Measurements from ENCODE around the gene STAU1.
"Not testable (repeated sequence)": the region's sequence is repeated elsewhere in the genome, so short reads cannot be mapped to it uniquely, and the experiment has no call there.

The STAU1 gene

DNA sequence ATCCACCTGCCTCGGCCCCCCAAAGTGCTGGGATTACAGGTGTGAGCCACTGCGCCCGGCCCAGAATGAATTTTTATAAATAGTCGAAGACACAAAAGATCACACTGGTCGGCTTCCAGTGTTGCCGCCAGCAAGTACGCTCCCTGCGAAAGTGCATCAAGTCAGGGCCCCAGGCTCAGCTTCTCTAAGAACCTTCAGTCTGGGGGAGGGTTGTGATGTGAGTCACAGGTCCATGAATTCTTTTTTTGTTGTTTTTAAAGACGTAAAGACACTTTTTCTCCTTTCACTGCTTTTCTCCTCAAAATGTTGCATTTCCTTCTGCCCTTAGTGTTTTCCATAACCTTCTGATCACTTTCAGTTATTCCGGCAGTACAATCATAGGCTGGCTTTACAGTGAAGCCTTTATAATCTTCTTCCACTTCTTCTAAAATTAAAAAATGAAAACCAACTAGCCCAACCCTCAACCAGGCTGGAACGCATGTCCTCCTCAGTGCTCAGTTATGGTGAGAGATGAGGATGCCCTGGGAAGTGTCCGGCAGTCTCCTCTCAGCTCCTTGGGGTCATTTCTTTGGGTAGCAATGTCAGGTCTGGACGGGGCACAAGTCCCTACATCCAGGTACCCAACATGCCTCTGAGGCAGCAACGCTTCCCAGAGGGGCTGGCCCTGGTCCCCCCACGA, 75.4 kb downstream of the STAU1 start:
- no peak for DNase-seq

DNA sequence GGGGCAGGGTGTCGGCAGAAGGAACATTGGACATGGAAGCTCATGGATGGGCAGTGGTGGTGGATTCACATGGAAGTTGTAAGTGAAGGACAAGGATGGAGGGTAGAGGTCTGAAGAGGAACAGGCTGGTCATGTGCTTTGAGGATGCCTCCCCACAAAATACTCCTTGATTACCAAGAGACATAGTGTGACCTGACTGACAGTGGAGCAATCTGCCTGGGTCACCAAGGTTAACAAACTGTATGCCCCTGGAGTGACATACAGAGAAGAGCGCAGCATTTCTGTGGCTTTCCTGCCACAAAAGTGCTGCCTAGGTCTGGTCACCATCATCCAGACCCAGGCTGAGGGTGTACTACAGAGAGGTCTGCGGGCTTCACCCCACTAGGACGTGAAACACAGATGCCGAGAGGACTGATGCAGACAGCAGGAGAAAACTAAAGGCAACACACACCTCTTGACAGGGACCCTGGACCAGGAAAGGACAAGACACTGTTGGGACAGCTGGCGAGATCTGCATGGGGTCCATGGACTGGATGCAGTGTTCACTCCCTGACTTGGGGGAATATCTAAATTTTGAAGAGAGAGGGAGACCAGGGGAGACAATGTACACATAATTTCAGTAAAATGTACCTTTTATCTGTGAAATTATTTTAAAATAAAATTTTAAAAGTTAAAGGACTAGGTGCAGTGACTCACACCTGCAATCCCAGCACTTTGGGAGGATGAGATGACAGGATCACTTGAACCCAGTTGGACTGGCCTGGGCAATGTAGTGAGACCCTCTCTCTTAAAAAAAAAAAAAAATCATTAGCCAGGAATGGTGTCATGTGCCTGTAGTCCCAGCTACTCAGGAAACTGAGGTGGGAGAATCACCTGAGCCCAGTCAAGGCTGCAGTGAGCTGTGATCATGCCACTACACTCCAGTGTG, 77.1 kb downstream of the STAU1 start:
- DNase-seq: no peak

DNA sequence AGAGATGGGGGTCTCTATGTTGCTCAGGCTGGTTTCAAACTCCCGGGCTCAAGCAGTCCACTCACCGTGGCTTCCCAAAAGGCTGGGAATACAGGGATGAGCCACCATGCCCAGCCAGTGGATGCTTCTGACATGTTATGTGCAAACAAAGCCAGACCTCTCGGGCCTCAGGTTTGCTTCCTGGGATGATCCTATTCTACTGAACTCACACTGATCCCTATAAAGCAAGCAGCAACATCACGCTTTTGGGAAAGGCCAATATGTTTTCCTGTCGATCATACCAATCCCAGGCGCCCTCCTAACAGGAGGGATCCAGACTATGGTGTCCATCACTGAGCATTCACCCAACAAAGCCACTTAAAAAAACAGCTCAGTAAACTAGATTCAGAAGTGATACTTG, 81.8 kb downstream of the STAU1 start:
- DNase-seq: no peak

DNA sequence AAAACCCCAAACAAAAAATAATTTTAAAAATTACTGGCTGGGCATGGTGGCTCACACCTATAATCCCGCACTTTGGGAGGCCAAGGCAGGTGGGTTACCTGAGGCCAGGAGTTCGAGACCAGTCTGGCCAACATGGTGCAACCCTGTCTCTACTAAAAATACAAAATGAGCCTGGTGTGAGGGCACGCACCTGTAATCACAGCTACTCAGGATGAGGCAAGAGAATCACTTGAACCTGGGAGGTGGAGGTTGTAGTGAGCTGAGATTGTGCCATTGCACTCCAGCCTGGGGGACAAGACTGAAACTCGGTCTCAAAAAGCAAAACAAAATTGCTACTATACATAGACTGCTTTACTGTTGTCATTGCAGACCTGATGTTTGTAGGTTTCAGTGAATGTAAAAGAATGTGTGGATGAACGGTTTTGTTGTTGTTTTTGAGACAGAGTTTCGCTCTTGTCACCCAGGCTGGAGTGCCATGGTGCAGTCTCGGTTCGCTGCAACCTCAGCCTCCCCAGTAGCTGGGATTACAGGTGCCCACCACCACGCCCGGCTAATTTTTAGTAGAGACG, 83.1 kb downstream of the STAU1 start:
- not testable (repeated sequence) for DNase-seq

DNA sequence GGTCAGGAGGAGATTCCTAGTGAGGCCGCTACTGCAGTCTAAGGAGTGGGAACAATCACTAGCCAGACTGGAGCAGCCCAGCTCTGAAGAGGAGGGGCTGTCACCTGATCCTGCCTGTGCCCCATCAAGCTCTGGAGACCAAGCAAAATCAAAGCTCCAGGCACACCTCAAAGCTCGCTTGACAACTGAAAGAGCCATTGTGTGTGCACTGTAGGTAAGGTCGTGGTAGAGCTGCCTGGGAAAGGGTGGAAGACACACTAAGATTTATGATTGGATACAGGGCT, 83.8 kb downstream of the STAU1 start:
- DNase-seq: peak; percentile 58

DNA sequence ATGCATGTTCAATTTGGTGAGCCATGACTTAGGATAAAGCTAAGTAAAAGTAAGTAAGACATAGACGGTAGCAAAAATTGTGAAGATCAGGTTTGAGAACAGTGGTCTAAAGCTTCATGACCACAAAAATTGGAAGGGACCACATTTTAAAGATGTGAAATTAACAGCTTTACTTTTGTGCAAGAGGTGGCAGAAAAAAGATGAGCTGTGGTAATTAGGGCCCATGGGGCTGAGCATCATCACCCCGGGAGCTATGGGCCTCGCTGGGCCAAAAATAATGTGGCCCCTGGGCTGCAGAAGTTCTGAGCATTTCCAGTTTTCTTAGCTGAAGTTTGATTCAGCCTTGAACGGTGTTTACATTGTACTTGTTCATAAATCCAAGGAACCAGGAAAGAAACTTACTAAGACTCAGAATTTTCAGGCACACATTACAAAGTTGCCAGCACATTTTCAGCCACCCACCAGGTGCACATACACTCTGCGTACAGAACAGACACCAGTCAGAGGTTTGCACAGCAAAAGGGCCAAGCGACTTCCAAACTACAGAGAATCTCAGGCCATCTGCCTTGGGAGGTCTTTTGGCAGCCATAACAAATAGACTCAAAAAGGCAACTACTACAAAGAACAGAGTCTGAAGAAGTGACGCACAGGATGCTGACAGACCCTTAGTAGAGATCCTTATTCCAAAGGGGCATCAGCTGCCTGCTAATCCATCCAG, 84.3 kb downstream of the STAU1 start:
- DNase-seq: no peak

DNA sequence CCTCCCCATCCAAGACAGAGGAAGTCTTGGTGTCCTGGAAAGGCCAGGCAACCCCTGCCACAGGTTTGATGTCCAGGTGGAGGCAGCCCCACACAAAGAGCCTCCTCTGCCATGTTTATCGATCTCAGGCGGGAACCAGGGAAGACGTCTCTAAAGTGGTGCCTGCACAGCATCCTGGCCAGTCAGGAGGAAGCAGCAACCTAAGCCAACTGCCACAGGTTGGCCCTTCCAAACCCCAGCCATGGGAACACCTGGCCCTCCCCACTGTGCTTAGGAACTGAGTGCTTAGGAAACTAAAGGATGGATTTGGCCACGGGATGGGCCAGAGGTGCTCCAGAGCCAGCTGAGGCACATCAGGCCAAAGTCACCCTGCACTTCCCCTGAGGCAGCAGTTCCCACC, 85.1 kb downstream of the STAU1 start:
- DNase-seq: no peak

DNA sequence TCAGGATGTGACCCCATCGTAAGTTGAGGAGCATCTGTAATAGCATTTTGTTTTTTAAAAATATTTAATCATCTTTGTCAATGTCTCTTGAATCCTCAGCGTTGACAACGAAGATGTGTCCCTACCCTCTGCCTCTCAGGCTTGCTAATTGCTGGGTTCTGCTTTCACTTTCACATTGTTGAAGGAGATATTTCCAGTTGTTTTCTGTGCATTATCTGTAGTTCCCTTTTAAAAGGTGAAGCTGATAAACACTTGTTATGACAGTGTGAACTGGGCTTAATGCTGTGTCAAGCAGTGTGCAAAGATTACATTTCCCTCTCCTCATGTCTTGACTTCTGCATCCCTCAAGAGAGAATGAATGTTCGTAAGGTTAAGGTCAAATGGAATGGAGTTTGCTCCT, 87.2 kb downstream of the STAU1 start:
- DNase-seq: no peak

DNA sequence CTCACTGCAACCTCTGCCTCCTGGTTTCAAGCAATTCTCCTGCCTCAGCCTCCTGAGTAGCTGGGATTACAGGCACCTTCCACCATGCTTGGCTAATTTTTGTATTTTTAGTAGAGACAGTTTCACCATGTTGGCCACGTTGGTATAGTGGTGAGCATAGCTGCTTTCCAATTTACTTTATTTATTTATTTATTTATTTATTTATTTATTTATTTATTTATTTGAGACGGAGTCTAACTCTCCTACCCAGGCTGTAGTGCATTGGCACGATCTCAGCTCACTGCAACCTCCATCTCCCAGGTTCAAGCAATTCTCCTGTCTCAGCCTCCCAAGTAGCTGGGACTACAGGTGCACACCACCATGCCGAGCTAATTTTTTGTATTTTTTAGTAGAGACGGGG, 87.8 kb downstream of the STAU1 start:
- DNase-seq: not testable (repeated sequence)

DNA sequence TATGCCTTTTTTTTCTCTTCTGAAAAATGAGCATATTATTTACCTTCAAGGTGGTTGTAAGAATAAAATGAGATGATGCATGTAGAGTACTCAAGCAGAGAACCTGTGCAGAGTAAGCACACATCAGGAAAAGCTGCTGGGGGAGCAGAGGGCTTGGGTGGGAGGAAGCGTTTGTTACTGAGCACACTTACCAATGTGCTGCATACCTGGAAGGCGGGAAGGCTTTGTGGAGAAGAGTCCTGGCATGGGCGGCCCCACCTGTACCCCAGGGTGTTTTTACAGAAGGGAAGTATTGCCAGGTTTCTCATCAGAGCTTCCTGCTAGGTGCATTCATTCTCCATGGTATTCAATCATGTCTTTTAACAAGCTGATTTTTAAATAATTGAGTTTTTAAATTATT, 89.1 kb downstream of the STAU1 start:
- no peak for DNase-seq

DNA sequence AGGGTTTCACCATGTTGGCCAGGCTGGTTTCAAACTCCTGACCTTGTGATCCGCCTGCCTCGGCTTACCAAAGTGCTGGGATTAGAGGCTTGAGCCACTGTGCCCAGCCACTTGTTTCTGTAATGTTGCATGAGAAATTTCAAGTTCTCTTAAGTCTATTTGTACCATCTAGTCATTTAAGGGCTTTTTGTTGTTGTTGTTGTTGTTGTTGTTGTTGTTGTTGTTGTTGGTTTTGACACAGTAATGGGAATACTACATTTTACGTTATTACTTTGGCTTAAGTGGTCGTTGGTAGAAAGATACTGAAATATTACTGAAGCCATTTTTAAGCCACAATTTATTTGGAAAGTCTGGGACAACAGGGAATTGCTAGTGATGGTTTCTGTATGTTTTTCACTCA, 90.0 kb downstream of the STAU1 start:
- DNase-seq: no peak

DNA sequence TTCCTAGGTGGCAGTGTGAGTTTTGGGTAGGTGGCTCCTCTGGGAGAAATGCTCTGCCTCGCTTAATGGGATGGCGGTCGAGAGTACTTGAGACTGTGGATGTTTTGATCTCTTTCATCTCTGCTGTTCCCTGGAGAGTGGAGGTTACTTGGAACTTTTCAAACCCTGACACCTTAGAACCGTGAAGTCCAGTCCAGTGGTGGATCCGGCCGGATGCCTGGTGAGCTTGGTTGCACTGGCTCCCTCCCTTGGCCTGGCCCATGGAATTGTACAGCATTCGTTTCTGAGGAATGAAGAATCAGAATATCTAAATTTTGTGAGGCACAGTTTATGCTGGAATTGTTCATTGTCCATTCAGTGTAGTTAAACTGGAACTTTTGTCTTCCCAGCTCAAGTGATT, 91.0 kb downstream of the STAU1 start:
- DNase-seq: no peak

DNA sequence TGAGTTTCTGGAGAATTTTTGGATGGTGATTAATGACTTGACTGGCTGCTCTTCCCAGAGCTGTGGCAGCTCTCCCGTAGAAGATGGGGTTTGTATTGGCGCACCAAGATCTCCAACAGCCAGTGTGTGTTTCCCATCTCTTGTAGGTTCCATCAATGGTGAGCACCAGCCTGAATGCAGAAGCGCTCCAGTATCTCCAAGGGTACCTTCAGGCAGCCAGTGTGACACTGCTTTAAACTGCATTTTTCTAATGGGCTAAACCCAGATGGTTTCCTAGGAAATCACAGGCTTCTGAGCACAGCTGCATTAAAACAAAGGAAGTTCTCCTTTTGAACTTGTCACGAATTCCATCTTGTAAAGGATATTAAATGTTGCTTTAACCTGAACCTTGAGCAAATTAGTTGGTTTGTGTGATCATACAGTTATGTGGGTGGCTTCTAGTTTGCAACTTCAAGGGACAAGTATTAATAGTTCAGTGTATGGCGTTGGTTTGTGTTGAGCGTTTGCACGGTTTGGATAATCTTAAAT, 91.9 kb downstream of the STAU1 start:
- no peak for DNase-seq

DNA sequence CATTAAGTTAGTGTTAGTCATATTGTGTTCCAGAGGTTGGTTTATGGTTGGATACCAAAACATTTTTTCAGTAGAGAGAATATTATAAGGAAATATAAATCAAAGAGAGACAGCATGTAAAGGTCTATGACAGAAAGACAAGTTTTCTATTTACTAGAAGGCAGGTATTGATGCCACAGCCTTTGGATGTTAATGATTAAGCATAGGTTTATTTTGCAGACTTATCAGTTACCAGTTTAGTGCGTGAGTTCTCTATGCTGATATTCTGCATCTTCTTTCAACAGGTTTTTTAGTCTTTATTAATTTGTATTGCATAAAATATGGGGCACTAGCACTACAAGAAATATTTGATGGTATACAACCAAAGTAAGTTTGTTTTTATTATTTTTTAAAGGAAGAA, 96.4 kb downstream of the STAU1 start:
- no peak for DNase-seq

DNA sequence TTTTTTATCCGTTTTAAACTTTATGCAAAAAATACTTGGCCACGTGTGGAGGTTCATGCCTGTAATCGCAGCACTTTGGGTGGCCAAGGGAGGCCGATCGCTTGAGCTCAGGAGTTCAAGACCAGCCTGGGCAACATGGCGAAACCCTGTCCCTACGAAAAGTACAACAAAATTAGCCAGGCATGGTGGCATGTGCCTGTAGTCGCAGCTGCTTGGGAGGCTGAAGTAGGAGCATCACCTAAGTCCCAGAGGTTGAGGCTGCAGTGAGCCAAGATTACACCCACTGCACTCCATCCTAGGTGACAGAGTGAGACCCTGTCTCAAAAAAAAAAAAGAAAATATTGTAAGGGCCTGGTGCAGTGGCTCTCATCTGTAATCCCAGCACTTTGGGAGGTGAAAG, 97.0 kb downstream of the STAU1 start:
- no peak for DNase-seq

DNA sequence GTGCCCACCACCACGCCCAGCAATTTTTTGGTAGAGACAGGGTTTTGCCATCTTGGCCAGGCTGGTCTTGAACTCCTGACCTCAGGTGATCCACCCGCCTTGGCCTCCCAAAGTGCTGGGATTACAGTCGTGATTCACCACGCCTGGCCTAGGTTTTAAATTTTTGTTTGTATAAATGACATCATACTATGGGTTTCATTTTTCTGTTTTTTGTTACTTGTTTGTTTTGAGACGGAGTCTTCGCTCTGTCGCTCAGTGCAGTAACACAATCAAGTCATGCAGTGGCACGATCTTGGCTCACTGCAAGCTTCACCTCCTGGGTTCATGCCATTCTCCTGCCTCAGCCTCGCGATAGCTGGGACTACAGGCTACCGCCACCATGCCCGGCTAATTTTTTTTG, 105.8 kb downstream of the STAU1 start:
- DNase-seq: not testable (repeated sequence)

DNA sequence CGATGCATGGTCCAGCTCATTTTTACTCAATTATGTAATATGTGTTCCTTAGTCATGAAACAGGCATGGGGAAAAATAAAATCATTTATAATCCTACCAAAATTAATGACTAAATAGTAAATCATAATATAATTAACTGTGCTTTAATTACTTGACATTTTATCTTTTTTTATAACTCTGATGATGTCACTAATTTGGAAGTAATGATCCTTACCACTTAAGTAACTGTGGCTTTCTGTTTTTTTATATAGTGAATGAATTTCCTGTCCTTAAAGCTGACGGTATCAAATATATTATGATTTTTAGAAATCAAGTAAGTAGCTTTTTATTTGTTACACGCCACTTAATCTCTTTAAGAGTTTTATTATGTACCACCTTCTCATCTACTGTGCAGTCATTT, 109.8 kb downstream of the STAU1 start:
- DNase-seq: no peak

DNA sequence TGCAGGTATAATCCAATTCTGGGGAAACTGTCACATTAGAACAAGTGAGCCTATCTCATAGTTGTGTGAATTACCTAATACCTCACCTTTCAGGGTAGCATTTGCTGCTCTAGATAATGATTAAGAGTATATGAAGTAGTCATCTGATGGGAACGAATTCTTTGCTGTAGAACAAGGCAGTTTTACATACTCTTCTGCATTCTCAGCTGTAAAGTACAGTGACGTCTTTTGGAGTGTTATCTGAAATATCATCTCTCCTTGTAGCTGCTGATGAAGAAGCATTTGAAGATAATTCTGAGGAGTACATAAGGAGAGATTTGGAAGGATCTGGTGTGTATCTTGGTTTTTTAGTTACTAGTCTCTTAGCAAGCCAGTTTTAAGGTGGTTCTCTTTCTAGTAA, 113.6 kb downstream of the STAU1 start:
- no peak for DNase-seq
